Endothelial cell of umbilical vein (primary cell): ENCODE data around the gene PTMA. TPM values are rescaled to one million over a fixed set of nuclear protein-coding genes. Genes with fewer than 3 reads are reported as not detected.
A peak's percentile ranks its signal among the peaks of the same experiment; 100 is the strongest.

Experiments used
- BruUV-seq: library from RNA; stranded (reverse); fragments of 400-500 nt; replicated peaks from 2 replicates; lab custom pipeline; 2021; lab: Mats Ljungman, UMichigan
- CTCF ChIA-PET: fragments of 300-600, 350-600 bp; sonication (Branson Sonifier 250); formaldehyde crosslinking; loops from one replicate; lab custom pipeline; 2021; ENCODE audit warnings: antibody characterized with exemption, inconsistent platforms; lab: Charles Lee
- POLR2A ChIA-PET: fragments of 300-600, 350-600 bp; sonication (Branson Sonifier 250); formaldehyde crosslinking; loops from one replicate; lab custom pipeline; 2021; ENCODE audit warnings: antibody characterized with exemption, inconsistent platforms; lab: Charles Lee
- DNase-seq: peaks from one replicate; pipeline ENCODE4 v3.0.0-alpha.2; 2011; ENCODE audit warnings: low read depth, low spot score
- FAIRE-seq: peaks from 2 replicates; lab custom pipeline; 2011; peaks lifted over from hg19 to GRCh38; lab: Jason Lieb, UNC
- H2AFZ ChIP-seq: 2 replicates; pipeline ENCODE4 v1.6.0; 2012; ENCODE audit warnings: low read depth, low read length, control low read depth, inconsistent platforms
- H3K27ac ChIP-seq: 2 replicates; pipeline ENCODE4 v1.5.1; 2011; ENCODE audit warnings: low read depth, mild to moderate bottlenecking, control low read depth, low read length, moderate library complexity; ENCODE audit not compliant: insufficient read depth
- H3K27me3 ChIP-seq, 2 experiments: 2 replicates each; pipeline versions ENCODE4 v1.6.0 to v1.6.1; 2011; ENCODE audit warnings: low read length in 2 of 2, mixed read lengths in 1 of 2; ENCODE audit not compliant: control insufficient read depth in 2 of 2, insufficient read depth in 2 of 2
- H3K36me3 ChIP-seq, 2 experiments: 2 replicates in 1 of 2; 3 replicates in 1 of 2; pipeline ENCODE4 v1.5.1; 2011; ENCODE audit warnings: low read length in 2 of 2, mild to moderate bottlenecking in 1 of 2, moderate library complexity in 1 of 2; ENCODE audit not compliant: control insufficient read depth in 2 of 2, insufficient read depth in 2 of 2; ENCODE audit errors: extremely low read depth in 1 of 2
- H3K4me1 ChIP-seq: 3 replicates; pipeline ENCODE4 v1.5.1; 2011; ENCODE audit warnings: mild to moderate bottlenecking, low read length; ENCODE audit not compliant: control insufficient read depth, insufficient read depth; ENCODE audit errors: extremely low read depth
- H3K4me2 ChIP-seq: 2 replicates; pipeline ENCODE4 v1.6.1; 2011; ENCODE audit warnings: low read length, control low read depth, mixed read lengths; ENCODE audit not compliant: insufficient read depth
- H3K4me3 ChIP-seq, 3 experiments: fragments of 200-600 bp in 1 of 3; sonication (generic), shearing (Covaris generic) in 1 of 3; replicated peaks in 1 of 3; 2 replicates each; pipeline ENCODE4 v1.5.1; 2011 to 2016; ENCODE audit warnings: control low read depth in 3 of 3, low read length in 3 of 3, mild to moderate bottlenecking in 2 of 3, inconsistent platforms in 1 of 3, low read depth in 1 of 3, moderate library complexity in 1 of 3; ENCODE audit not compliant: insufficient read depth in 1 of 3
- H3K79me2 ChIP-seq: 2 replicates; pipeline ENCODE4 v1.6.0; 2012; ENCODE audit warnings: low read length, inconsistent platforms; ENCODE audit not compliant: control insufficient read depth, insufficient read depth
- H3K9ac ChIP-seq: replicated peaks from 2 replicates; pipeline ENCODE3; 2011; ENCODE audit warnings: low read length, control low read depth; ENCODE audit not compliant: insufficient read depth; ENCODE audit errors: extremely low read depth
- H3K9me1 ChIP-seq: replicated peaks from 3 replicates; pipeline ENCODE4 v1.6.0; 2011; ENCODE audit warnings: mild to moderate bottlenecking, low read length; ENCODE audit not compliant: control insufficient read depth, insufficient read depth; ENCODE audit errors: extremely low read depth
- H3K9me3 ChIP-seq: replicated peaks from 2 replicates; pipeline ENCODE4 v1.5.1; 2012; ENCODE audit warnings: low read length, inconsistent platforms; ENCODE audit not compliant: control insufficient read depth, insufficient read depth
- H4K20me1 ChIP-seq: replicated peaks from 2 replicates; pipeline ENCODE3; 2011; ENCODE audit warnings: mild to moderate bottlenecking, low read length; ENCODE audit not compliant: control insufficient read depth, insufficient read depth; ENCODE audit errors: extremely low read depth
- CTCF ChIP-seq, 2 donors: IDR thresholded peaks; 1 replicate in 1 of 2; 2 replicates in 1 of 2; pipeline ENCODE4 v1.5.1; 2011; ENCODE audit warnings: low read length in 2 of 2, mild to moderate bottlenecking in 2 of 2, moderate library complexity in 2 of 2, control low read depth in 1 of 2, inconsistent platforms in 1 of 2, low read depth in 1 of 2; ENCODE audit not compliant: insufficient read depth in 1 of 2; ENCODE audit errors: extremely low read depth in 1 of 2
- EZH2 ChIP-seq: IDR thresholded peaks from 2 replicates; pipeline ENCODE4 v1.6.1; 2012; ENCODE audit warnings: borderline replicate concordance, low read depth, mild to moderate bottlenecking, moderate library complexity, low read length, inconsistent platforms; ENCODE audit not compliant: severe bottlenecking
- FOS ChIP-seq: IDR thresholded peaks from 2 replicates; pipeline ENCODE4 v1.6.1; 2011; ENCODE audit warnings: mild to moderate bottlenecking, low read length, moderate library complexity, borderline replicate concordance; ENCODE audit not compliant: insufficient read depth
- GATA2 ChIP-seq: IDR thresholded peaks from 2 replicates; pipeline ENCODE4 v1.7.0; 2011; ENCODE audit warnings: low read depth, mild to moderate bottlenecking, moderate library complexity, mixed read lengths, low read length; ENCODE audit not compliant: insufficient read length, insufficient read depth
- JUN ChIP-seq: IDR thresholded peaks from 2 replicates; pipeline ENCODE4 v1.6.1; 2011; ENCODE audit warnings: borderline replicate concordance, low read depth; ENCODE audit not compliant: insufficient read length, insufficient read depth
- MAX ChIP-seq: IDR thresholded peaks from 2 replicates; pipeline ENCODE4 v1.6.1; 2011; ENCODE audit not compliant: insufficient read depth, insufficient read length
- MYC ChIP-seq: IDR thresholded peaks from one replicate; pipeline ENCODE4 v1.6.1; 2011; ENCODE audit warnings: mild to moderate bottlenecking, low read depth, low read length
- POLR2A ChIP-seq: IDR thresholded peaks from 2 replicates; pipeline ENCODE4 v1.6.1; 2012; ENCODE audit warnings: low read depth, mild to moderate bottlenecking, control low read depth, low read length
- POLR2AphosphoS5 ChIP-seq: IDR thresholded peaks from 2 replicates; pipeline ENCODE4 v1.6.1; 2012; ENCODE audit warnings: low read depth, mild to moderate bottlenecking, control low read depth, low read length, moderate library complexity; ENCODE audit not compliant: insufficient read depth
- dilution Hi-C: fragments of 300-500 bp; cut with MboI; formaldehyde crosslinking; loops from one replicate; pipeline ENCODE4 v1.15.0; 2019; ENCODE audit warnings: low sequenced_read_pairs; ENCODE audit not compliant: extremely low pct_ligation_motif_present
- intact Hi-C: fragments of 100-400 bp; cut with micrococcal nuclease; formaldehyde crosslinking; loops from one replicate; pipeline ENCODE4 v1.10.0; 2022
- polyA plus RNA-seq, 4 experiments: library from polyadenylated mRNA; depleted of rRNA in 3 of 4; stranded (reverse) in 3 of 4; unstranded in 1 of 4; fragments of >200 nt; gene quantifications; 2 replicates each; pipeline versions ENCODE4 v1.2.1 to v1.2.3, GENCODE V29; 2011 to 2012; ENCODE audit warnings: missing spikeins in 1 of 4
- total RNA-seq: library from RNA; stranded (reverse); gene quantifications from 2 replicates; pipeline ENCODE4 v1.2.3, GENCODE V29; 2021

The PTMA gene
- total and polyA plus RNA-seq, 2 donors (not counting 3 experiments of a cell fraction or from before 2014, with no cell fraction given) = 404 to 1,488 TPM

- H3K4me3 ChIP-seq = no peak overlapping the region
- H3K4me1 ChIP-seq = peaks cover 12% of the 10 kb centered on the region
- FAIRE-seq (no peak), DNase-seq (peak; percentile 48)
- intact Hi-C loops (no loop called here), dilution Hi-C loops (no loop called here)
- ChIA-PET CTCF (interaction anchor here (0.8 to 1.4 kb wide), 2 partner anchors 43 to 45 kb away, joined by 3 read pairs; no protein-coding TSS in a partner anchor), POLR2A (no interaction called here)
- H3K79me2 ChIP-seq = no peaks in the 10 kb centered on the region
- H3K27me3 ChIP-seq = no peaks in the 10 kb centered on the region
- H3K27ac ChIP-seq = no peak overlapping the region
- no peaks in the 10 kb centered on the region for H3K9me3 ChIP-seq
- no peaks in the 10 kb centered on the region for H4K20me1 ChIP-seq
- no peaks in the 10 kb centered on the region for H3K36me3 ChIP-seq
- no peak overlapping the region for H3K9ac ChIP-seq
- no TSS peak for BruUV-seq
- H2AFZ ChIP-seq = no peak overlapping the region
- no peak overlapping the region for H3K4me2 ChIP-seq
- TF ChIP-seq POLR2AphosphoS5 (no peak), POLR2A (no peak), GATA2 (no peak), MAX (no peak), MYC (no peak), FOS (no peak), CTCF (IDR thresholded peaks at IDR 0.05; ENCODE audit: extremely low read depth in 1 of 2, insufficient read depth in 1 of 2, low read depth in 1 of 2, low read length in 2 of 2) (no peak), EZH2 (no peak), JUN (no peak)
- H3K9me1 ChIP-seq = no peaks in the 10 kb centered on the region
Observed at GRCh38 chr2:231720292-231720986, 12.1 kb downstream of the PTMA start.
